Measurements from ENCODE around the gene DDX25. TPM values are rescaled to one million over a fixed set of nuclear protein-coding genes. Genes with fewer than 3 reads are reported as not detected.

DDX25 gene
- polyA plus RNA-seq, 3 donors, result not detected

GRCh38 chr11:125886997-125887372, 17.3 kb upstream of the DDX25 start:
- 30% methylated on average over 20 of the region's 24 CpGs for WGBS (ENCODE audit: insufficient coverage)
- peaks cover 32% of the 10 kb centered on the region for H3K4me1 Mint-ChIP-seq
- peaks cover 31% of the 10 kb centered on the region for H3K79me2 ChIP-seq (ENCODE audit: insufficient read depth, low read length)
- no peaks in the 10 kb centered on the region for H3K9me3 ChIP-seq (replicated peaks in 1 of 2; ENCODE audit: control insufficient read depth in 1 of 2, insufficient read depth in 1 of 2, low read length in 2 of 2)
- peak; percentile 11 to 31 (median 12) for DNase-seq
- H3K9me3 Mint-ChIP-seq, result peaks cover 0 to 7% (median 0%) of the 10 kb centered on the region in 7 donors
- H3K36me3 ChIP-seq (replicated peaks in 1 of 2; ENCODE audit: control insufficient read depth in 1 of 2, insufficient read depth in 2 of 2, low read length in 2 of 2), result peaks cover 5 to 6% of the 10 kb centered on the region in 2 donors
- no peaks in the 10 kb centered on the region for H3K27me3 ChIP-seq (ENCODE audit: control insufficient read depth in 2 of 2, insufficient read depth in 2 of 2, low read length in 2 of 2)
- TF ChIP-seq, protein P1, sequence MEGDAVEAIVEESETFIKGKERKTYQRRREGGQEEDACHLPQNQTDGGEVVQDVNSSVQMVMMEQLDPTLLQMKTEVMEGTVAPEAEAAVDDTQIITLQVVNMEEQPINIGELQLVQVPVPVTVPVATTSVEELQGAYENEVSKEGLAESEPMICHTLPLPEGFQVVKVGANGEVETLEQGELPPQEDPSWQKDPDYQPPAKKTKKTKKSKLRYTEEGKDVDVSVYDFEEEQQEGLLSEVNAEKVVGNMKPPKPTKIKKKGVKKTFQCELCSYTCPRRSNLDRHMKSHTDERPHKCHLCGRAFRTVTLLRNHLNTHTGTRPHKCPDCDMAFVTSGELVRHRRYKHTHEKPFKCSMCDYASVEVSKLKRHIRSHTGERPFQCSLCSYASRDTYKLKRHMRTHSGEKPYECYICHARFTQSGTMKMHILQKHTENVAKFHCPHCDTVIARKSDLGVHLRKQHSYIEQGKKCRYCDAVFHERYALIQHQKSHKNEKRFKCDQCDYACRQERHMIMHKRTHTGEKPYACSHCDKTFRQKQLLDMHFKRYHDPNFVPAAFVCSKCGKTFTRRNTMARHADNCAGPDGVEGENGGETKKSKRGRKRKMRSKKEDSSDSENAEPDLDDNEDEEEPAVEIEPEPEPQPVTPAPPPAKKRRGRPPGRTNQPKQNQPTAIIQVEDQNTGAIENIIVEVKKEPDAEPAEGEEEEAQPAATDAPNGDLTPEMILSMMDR (IDR thresholded peaks at IDR 0.05), result no peak
- peak overlapping the region; percentile 78 to 93 (median 91) for H3K27ac Mint-ChIP-seq
- peak overlapping the region; percentile 83 to 85 for H3K27ac ChIP-seq (ENCODE audit: low read depth in 1 of 2, low read length in 2 of 2)
- peaks cover 4 to 9% (median 5%) of the 10 kb centered on the region in 3 donors for H3K27me3 Mint-ChIP-seq (ENCODE audit: low read depth in 3 of 3)
- no peaks in the 10 kb centered on the region for H4K20me1 ChIP-seq (ENCODE audit: insufficient read depth, low read length)
- H3K36me3 Mint-ChIP-seq, result peaks cover 6 to 10% of the 10 kb centered on the region in 2 donors
- peak overlapping the region; percentile 79 for H3K9ac ChIP-seq (ENCODE audit: insufficient read depth, low read length, poor library complexity, severe bottlenecking)
- peaks cover 17 to 25% of the 10 kb centered on the region in 2 donors for H3K4me1 ChIP-seq (ENCODE audit: control insufficient read depth in 1 of 2, insufficient read depth in 2 of 2, low read length in 2 of 2)
- H2AFZ ChIP-seq (ENCODE audit: insufficient read depth, low read depth, low read length, poor library complexity, severe bottlenecking), result peak overlapping the region; percentile 97
- H3K4me3 Mint-ChIP-seq, result peak overlapping the region; percentile 89 to 90
- peak overlapping the region; percentile 79 for H3K4me2 ChIP-seq (replicated peaks; ENCODE audit: extremely low read depth, low read length, poor library complexity, severe bottlenecking)
- intact Hi-C loops (cut with micrococcal nuclease), result loop anchor here in 1 of 2 donors (2.0 to 10.0 kb wide), 2 partner anchors 16 to 292 kb away; partner anchors contain the start of genes PUS3 and STT3A
- H3K4me3 ChIP-seq (replicated peaks in 1 of 3; ENCODE audit: low read depth in 2 of 3, low read length in 3 of 3), result peak overlapping the region; percentile 58 to 93 (median 68)

- Histone ChIP-seq H3K27me3 (ENCODE audit: control insufficient read depth in 2 of 2, insufficient read depth in 2 of 2, low read length in 2 of 2) (no peaks in the 10 kb centered on the region), H3K4me3 (replicated peaks in 1 of 3; ENCODE audit: low read depth in 2 of 3, low read length in 3 of 3) (peak within 1 kb of the TSS; percentile 58 to 93 (median 68)), H4K20me1 (ENCODE audit: insufficient read depth, low read length) (no peaks in the 10 kb centered on the region), H3K9ac (ENCODE audit: insufficient read depth, low read length, poor library complexity, severe bottlenecking) (peak within 1 kb of the TSS; percentile 79), H2AFZ (ENCODE audit: insufficient read depth, low read depth, low read length, poor library complexity, severe bottlenecking) (peak within 1 kb of the TSS; percentile 97), H3K27ac (ENCODE audit: low read depth in 1 of 2, low read length in 2 of 2) (peak within 1 kb of the TSS; percentile 83 to 85), H3K4me2 (replicated peaks; ENCODE audit: extremely low read depth, low read length, poor library complexity, severe bottlenecking) (peak within 1 kb of the TSS; percentile 79), H3K4me1 (ENCODE audit: control insufficient read depth in 1 of 2, insufficient read depth in 2 of 2, low read length in 2 of 2) (peaks cover 17 to 25% of the 10 kb centered on the region in 2 donors), H3K9me3 (replicated peaks in 1 of 2; ENCODE audit: control insufficient read depth in 1 of 2, insufficient read depth in 1 of 2, low read length in 2 of 2) (no peaks in the 10 kb centered on the region), H3K36me3 (replicated peaks in 1 of 2; ENCODE audit: control insufficient read depth in 1 of 2, insufficient read depth in 2 of 2, low read length in 2 of 2) (peaks cover 7 to 12% of the 10 kb centered on the region in 2 donors), H3K79me2 (ENCODE audit: insufficient read depth, low read length) (peaks cover 35% of the 10 kb centered on the region)
- H3K4me3 Mint-ChIP-seq, result peak within 1 kb of the TSS; percentile 89 to 90
- intact Hi-C loops (cut with micrococcal nuclease), result loop anchor here in 1 of 2 donors (2.0 to 10.0 kb wide), 2 partner anchors 15 to 293 kb away; partner anchors contain the start of genes PUS3 and STT3A
- H3K27me3 Mint-ChIP-seq (ENCODE audit: low read depth in 3 of 3), result peaks cover 1 to 9% (median 5%) of the 10 kb centered on the region in 3 donors
- TF ChIP-seq, protein P1 (IDR thresholded peaks at IDR 0.05), result no peak
- peak within 1 kb of the TSS; percentile 78 to 93 (median 91) for H3K27ac Mint-ChIP-seq
- H3K4me1 Mint-ChIP-seq, result peaks cover 32% of the 10 kb centered on the region
- peaks cover 0 to 7% (median 0%) of the 10 kb centered on the region in 7 donors for H3K9me3 Mint-ChIP-seq
- DNase-seq, result peak; percentile 95 to 98 (median 97)
- under 1% methylated on average over 86 of the region's 91 CpGs for WGBS (ENCODE audit: insufficient coverage)
- peaks cover 10 to 15% of the 10 kb centered on the region in 2 donors for H3K36me3 Mint-ChIP-seq
Measured at GRCh38 chr11:125887373-125888324, 16.7 kb upstream of the DDX25 start, which contains the start of gene HYLS1. HYLS1 (plus strand) TSS chr11:125887668; CDS start chr11:125899369, 11,701 bp downstream.
